Natural killer cell (primary cell): ENCODE measurements around the gene PCBP2. TPM values are rescaled to one million over a fixed set of nuclear protein-coding genes. Genes with fewer than 3 reads are reported as not detected.

ENCODE experiments used
- ATAC-seq, 3 donors: fragments of 150-1000 bp in 2 of 3; fragments of 200-7000 bp in 1 of 3; cut with Tn5 transposase; 1 replicate in 1 of 3; 2 replicates in 2 of 3; pipeline ENCODE4 v1.10.0; 2021; ENCODE audit warnings: mild to moderate bottlenecking in 2 of 3, moderate library complexity in 2 of 3
- DNase-seq, 2 donors: peaks; one replicate each; pipeline versions ENCODE4 v3.0.0 to v3.0.0-alpha.2; 2013 to 2021; ENCODE audit warnings: mixed read lengths in 1 of 2
- H3K27ac ChIP-seq: one replicate; pipeline ENCODE4 v1.5.1; 2013; ENCODE audit warnings: mild to moderate bottlenecking, low read length
- H3K27me3 ChIP-seq: one replicate; pipeline ENCODE4 v1.6.1; 2013; ENCODE audit warnings: low read length; ENCODE audit not compliant: control insufficient read depth, insufficient read depth
- H3K36me3 ChIP-seq: one replicate; pipeline ENCODE4 v1.6.1; 2013; ENCODE audit warnings: low read length; ENCODE audit not compliant: control insufficient read depth, insufficient read depth
- H3K4me1 ChIP-seq: one replicate; pipeline ENCODE4 v1.6.1; 2013; ENCODE audit warnings: low read length; ENCODE audit not compliant: control insufficient read depth, insufficient read depth
- H3K4me3 ChIP-seq: one replicate; pipeline ENCODE4 v1.5.1; 2013; ENCODE audit warnings: low read length
- H3K9me3 ChIP-seq: one replicate; pipeline ENCODE4 v1.6.1; 2013; ENCODE audit warnings: low read length; ENCODE audit not compliant: control insufficient read depth, insufficient read depth
- H3K27ac Mint-ChIP-seq, 2 donors: one replicate each; pipeline ENCODE4 v1.8.0; 2022; ENCODE audit warnings: mild to moderate bottlenecking in 2 of 2, mixed read lengths in 2 of 2, moderate library complexity in 1 of 2
- H3K27me3 Mint-ChIP-seq, 2 donors: one replicate each; pipeline ENCODE4 v1.8.0; 2022; ENCODE audit warnings: low read depth in 2 of 2, mixed read lengths in 2 of 2
- H3K36me3 Mint-ChIP-seq: one replicate; pipeline ENCODE4 v1.8.0; 2022; ENCODE audit warnings: mixed read lengths
- H3K4me1 Mint-ChIP-seq, 2 donors: one replicate each; pipeline ENCODE4 v1.8.0; 2022; ENCODE audit warnings: mixed read lengths in 2 of 2
- H3K4me3 Mint-ChIP-seq: one replicate; pipeline ENCODE4 v1.8.0; 2022; ENCODE audit warnings: mild to moderate bottlenecking, moderate library complexity, mixed read lengths
- H3K9me3 Mint-ChIP-seq, 2 donors: one replicate each; pipeline ENCODE4 v1.8.0; 2022; ENCODE audit warnings: mixed read lengths in 2 of 2
- WGBS: methylation state at CpG from one replicate; pipeline ENCODE4 v1.1.7; 2013; ENCODE audit warnings: missing lambda C conversion rate; ENCODE audit not compliant: insufficient coverage; 5-methylcytosine and 5-hydroxymethylcytosine counted together
- intact Hi-C: fragments of 100-400 bp; cut with micrococcal nuclease; formaldehyde crosslinking; loops from one replicate; pipeline ENCODE4 v1.14.2; 2022
- total RNA-seq, 4 donors: library from RNA; stranded (reverse); fragments of 120-200 nt in 1 of 4; gene quantifications; one replicate each; pipeline versions ENCODE4 v1.2.3 to v1.2.4, GENCODE V29; 2013 to 2022
- TF ChIP-seq, protein P1 (sequence below): fragments of 200-600 bp; IDR thresholded peaks from one replicate; pipeline ENCODE4 v1.8.0; 2022; ENCODE audit warnings: antibody characterized with exemption

PCBP2 gene
- total RNA-seq, 3 donors from 2014 or later (not counting 1 experiment from before 2014, with no cell fraction given) = 910 to 1,083 (median 943) TPM

DNA sequence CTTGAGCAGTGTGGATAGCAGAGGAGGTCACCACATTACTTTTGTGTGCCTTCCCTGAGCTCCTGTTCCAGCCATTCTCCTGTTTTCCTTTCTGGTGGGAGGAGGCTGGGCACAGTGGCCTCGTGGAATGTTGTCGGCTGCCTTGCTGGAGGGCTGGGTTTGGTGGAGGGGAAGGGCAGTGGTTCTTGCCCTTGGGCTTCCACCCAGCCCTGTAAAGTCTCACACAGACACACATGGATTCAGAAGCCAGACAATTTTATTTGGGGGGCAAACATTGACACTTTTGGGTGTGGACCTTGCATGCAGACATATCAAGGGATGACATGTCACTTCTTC, 54.5 kb downstream of the PCBP2 start:
- Mint-ChIP-seq H3K4me1 (peaks cover 12 to 15% of the 10 kb centered on the region in 2 donors), H3K27ac (no peak overlapping the region), H3K27me3 (no peaks in the 10 kb centered on the region), H3K36me3 (no peaks in the 10 kb centered on the region), H3K4me3 (no peak overlapping the region), H3K9me3 (no peaks in the 10 kb centered on the region)
- Histone ChIP-seq H3K27ac (no peak overlapping the region), H3K9me3 (no peaks in the 10 kb centered on the region), H3K4me1 (peaks cover 19% of the 10 kb centered on the region), H3K4me3 (no peak overlapping the region), H3K36me3 (peaks cover 29% of the 10 kb centered on the region), H3K27me3 (no peaks in the 10 kb centered on the region)
- WGBS = 100% methylated on average over 2 of the region's 2 CpGs
- DNase-seq = no peak
- ATAC-seq = no peak
- TF ChIP-seq, protein P1, sequence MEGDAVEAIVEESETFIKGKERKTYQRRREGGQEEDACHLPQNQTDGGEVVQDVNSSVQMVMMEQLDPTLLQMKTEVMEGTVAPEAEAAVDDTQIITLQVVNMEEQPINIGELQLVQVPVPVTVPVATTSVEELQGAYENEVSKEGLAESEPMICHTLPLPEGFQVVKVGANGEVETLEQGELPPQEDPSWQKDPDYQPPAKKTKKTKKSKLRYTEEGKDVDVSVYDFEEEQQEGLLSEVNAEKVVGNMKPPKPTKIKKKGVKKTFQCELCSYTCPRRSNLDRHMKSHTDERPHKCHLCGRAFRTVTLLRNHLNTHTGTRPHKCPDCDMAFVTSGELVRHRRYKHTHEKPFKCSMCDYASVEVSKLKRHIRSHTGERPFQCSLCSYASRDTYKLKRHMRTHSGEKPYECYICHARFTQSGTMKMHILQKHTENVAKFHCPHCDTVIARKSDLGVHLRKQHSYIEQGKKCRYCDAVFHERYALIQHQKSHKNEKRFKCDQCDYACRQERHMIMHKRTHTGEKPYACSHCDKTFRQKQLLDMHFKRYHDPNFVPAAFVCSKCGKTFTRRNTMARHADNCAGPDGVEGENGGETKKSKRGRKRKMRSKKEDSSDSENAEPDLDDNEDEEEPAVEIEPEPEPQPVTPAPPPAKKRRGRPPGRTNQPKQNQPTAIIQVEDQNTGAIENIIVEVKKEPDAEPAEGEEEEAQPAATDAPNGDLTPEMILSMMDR = no peak
- intact Hi-C loops = loop anchor here (10.0 kb wide), 2 partner anchors 182 to 302 kb away; partner anchors contain the start of genes AAAS and ITGB7

DNA sequence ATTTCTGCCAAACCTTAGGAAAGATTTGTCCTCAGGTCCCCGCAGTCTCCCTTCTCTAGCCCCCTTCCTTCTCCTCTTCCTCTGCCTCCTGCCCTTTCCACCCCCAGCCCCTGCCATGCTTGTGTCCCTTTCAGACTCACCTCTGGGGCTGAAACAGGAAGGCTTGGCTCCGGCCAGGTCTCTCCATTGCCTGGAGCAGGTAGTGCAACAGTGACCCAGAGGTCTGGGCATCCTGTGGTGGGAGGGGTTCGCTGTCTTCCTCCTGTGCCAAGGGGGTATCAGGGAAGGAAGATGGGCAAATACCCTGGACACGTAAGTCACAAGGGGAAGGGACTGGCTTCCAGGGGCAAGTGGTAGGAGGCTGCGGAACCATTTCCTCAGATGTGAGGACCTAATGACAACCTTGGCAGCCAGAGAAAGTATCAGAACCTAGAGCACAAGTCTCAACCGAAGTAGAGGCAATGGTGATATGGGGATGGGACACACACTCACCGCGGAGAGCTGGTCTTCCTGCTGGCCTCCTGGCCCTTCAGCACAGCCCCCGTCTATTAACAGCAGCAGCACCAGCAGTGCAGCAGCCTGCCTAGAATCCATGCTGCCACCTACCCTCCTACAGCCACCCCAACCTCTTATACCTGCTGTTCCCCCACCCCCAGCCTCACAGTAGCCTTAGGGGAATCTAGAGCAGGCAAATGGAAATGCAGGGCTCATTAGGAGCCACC, 55.1 kb downstream of the PCBP2 start, which contains the start of gene NPFF:
NPFF (minus strand) TSS at position 604 of the 722 bp plus-strand sequence; CDS start at position 594, 10 bp downstream.
- H3K4me1 Mint-ChIP-seq = peaks cover 9 to 10% of the 10 kb centered on the region in 2 donors
- H3K27me3 ChIP-seq = no peaks in the 10 kb centered on the region
- H3K27me3 Mint-ChIP-seq = no peaks in the 10 kb centered on the region
- peaks cover 35% of the 10 kb centered on the region for H3K36me3 ChIP-seq
- H3K27ac Mint-ChIP-seq = no peak within 1 kb of the TSS
- no peaks in the 10 kb centered on the region for H3K9me3 Mint-ChIP-seq
- no peak within 1 kb of the TSS for H3K4me3 ChIP-seq
- TF ChIP-seq, protein P1 = no peak
- ATAC-seq = no peak
- H3K9me3 ChIP-seq = no peaks in the 10 kb centered on the region
- H3K27ac ChIP-seq = no peak within 1 kb of the TSS
- H3K4me1 ChIP-seq = peaks cover 12% of the 10 kb centered on the region
- no peak within 1 kb of the TSS for H3K4me3 Mint-ChIP-seq
- no peaks in the 10 kb centered on the region for H3K36me3 Mint-ChIP-seq
- no peak for DNase-seq
- intact Hi-C loops = loop anchor here (10.0 kb wide), 2 partner anchors 182 to 302 kb away; partner anchors contain the start of genes AAAS and ITGB7
- WGBS = 94% methylated on average over 9 of the region's 9 CpGs

DNA sequence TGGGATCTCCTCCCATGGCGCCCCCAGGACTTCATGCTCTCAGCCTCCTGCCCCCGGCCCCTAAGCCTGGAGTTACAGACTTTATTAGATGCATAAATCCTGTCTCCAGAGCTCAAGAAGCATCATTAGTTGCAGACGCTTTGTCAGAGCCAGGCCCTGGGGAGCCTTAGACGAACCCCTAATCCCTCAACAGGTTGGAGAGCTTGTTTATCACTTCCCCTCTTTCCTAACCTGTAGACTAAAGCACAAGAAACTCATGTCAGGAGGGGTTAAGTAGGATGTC, 55.6 kb downstream of the PCBP2 start:
- H3K27ac Mint-ChIP-seq = no peak overlapping the region
- no peak overlapping the region for H3K4me3 Mint-ChIP-seq
- ATAC-seq = no peak
- Histone ChIP-seq H3K27me3 (no peaks in the 10 kb centered on the region), H3K4me1 (peaks cover 9% of the 10 kb centered on the region), H3K27ac (no peak overlapping the region), H3K36me3 (peaks cover 40% of the 10 kb centered on the region), H3K9me3 (no peaks in the 10 kb centered on the region), H3K4me3 (no peak overlapping the region)
- peaks cover 6% of the 10 kb centered on the region in 2 donors for H3K4me1 Mint-ChIP-seq
- DNase-seq = no peak
- TF ChIP-seq, protein P1 = no peak
- H3K27me3 Mint-ChIP-seq = no peaks in the 10 kb centered on the region
- intact Hi-C loops = loop anchor here (10.0 kb wide), 2 partner anchors 183 to 303 kb away; partner anchors contain the start of genes AAAS and ITGB7
- H3K36me3 Mint-ChIP-seq = no peaks in the 10 kb centered on the region
- 92% methylated on average over 3 of the region's 4 CpGs for WGBS
- H3K9me3 Mint-ChIP-seq = no peaks in the 10 kb centered on the region
